SU-DHL-6 (cell line): Measurements from ENCODE around the gene ITGB8.

Source experiments
- EZH2phosphoT487 ChIP-seq: fragments of 200-600 bp; sonication (generic), shearing (Covaris generic); conservative IDR thresholded peaks from 2 replicates; pipeline ENCODE4 v1.6.1; 2018; ENCODE audit warnings: mild to moderate bottlenecking, antibody characterized with exemption, low read length, moderate library complexity, mixed read lengths
- TF ChIP-seq, protein P1 (sequence below): fragments of 200-600 bp; sonication (generic); IDR thresholded peaks from one replicate; pipeline ENCODE4 v1.5.1; 2017; ENCODE audit warnings: antibody characterized with exemption, mild to moderate bottlenecking, low read length, moderate library complexity; ENCODE audit not compliant: insufficient read depth, poor library complexity, severe bottlenecking

DNA sequence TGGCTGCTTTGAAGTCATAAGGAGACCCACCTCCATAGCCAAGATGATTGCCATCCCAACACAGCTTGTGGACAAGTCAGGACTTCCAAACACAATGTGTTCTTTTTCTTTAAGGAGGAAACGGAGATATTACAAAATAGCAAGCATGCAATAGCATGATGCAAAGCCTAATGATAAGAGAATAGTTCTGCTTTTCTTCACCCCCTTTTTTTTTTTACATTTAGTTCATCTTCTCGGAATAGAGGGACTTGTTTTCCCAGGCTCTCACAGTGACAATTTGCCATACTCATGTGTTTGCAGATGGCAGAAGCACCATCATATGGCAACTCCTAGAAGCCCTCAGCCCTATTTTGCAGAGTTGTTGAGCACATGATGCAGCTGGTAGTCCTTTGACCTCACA lies 119.8 kb downstream of the ITGB8 start:
- TF ChIP-seq, protein P1, sequence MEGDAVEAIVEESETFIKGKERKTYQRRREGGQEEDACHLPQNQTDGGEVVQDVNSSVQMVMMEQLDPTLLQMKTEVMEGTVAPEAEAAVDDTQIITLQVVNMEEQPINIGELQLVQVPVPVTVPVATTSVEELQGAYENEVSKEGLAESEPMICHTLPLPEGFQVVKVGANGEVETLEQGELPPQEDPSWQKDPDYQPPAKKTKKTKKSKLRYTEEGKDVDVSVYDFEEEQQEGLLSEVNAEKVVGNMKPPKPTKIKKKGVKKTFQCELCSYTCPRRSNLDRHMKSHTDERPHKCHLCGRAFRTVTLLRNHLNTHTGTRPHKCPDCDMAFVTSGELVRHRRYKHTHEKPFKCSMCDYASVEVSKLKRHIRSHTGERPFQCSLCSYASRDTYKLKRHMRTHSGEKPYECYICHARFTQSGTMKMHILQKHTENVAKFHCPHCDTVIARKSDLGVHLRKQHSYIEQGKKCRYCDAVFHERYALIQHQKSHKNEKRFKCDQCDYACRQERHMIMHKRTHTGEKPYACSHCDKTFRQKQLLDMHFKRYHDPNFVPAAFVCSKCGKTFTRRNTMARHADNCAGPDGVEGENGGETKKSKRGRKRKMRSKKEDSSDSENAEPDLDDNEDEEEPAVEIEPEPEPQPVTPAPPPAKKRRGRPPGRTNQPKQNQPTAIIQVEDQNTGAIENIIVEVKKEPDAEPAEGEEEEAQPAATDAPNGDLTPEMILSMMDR = no peak
- TF ChIP-seq EZH2phosphoT487 = no peak
